Chondrocyte (in vitro differentiated cells): ENCODE measurements around the gene ANKRD53. TPM values are rescaled to one million over a fixed set of nuclear protein-coding genes. Genes with fewer than 3 reads are reported as not detected.

Experiments
- DNase-seq: peaks from one replicate; pipeline ENCODE4 v3.0.0; 2021; ENCODE audit warnings: mixed read lengths, low spot score
- H3K27ac Mint-ChIP-seq: one replicate; pipeline ENCODE4 v1.8.0; 2021; ENCODE audit warnings: mild to moderate bottlenecking, moderate library complexity, mixed read lengths; ENCODE audit not compliant: unreplicated experiment
- H3K27me3 Mint-ChIP-seq: 2 replicates; pipeline ENCODE4 v1.8.0; 2021; ENCODE audit warnings: low read depth, mixed read lengths
- H3K36me3 Mint-ChIP-seq: 2 replicates; pipeline ENCODE4 v1.8.0; 2021; ENCODE audit warnings: low read depth, mixed read lengths
- H3K4me1 Mint-ChIP-seq: 2 replicates; pipeline ENCODE4 v1.8.0; 2021; ENCODE audit warnings: low read depth, mild to moderate bottlenecking, mixed read lengths
- H3K4me3 Mint-ChIP-seq: one replicate; pipeline ENCODE4 v1.8.0; 2021; ENCODE audit warnings: mild to moderate bottlenecking, moderate library complexity, mixed read lengths; ENCODE audit not compliant: unreplicated experiment
- H3K9me3 Mint-ChIP-seq: 2 replicates; pipeline ENCODE4 v1.8.0; 2021; ENCODE audit warnings: low read depth, mixed read lengths
- CTCF ChIP-seq: fragments of 200-600 bp; sonication (generic); IDR thresholded peaks from 2 replicates; pipeline ENCODE4 v1.5.0; 2021; ENCODE audit warnings: antibody characterized with exemption, mild to moderate bottlenecking, moderate library complexity
- total RNA-seq: library from RNA; stranded (reverse); gene quantifications from 3 replicates; pipeline ENCODE4 v1.2.1, GENCODE V29; 2021

Gene ANKRD53
- total RNA-seq, 1 donor from 2014 or later = 1.8 TPM

- Mint-ChIP-seq H3K4me3 (no peak overlapping the region), H3K27ac (no peak overlapping the region), H3K27me3 (no peaks in the 10 kb centered on the region)
These were observed 43.4 kb upstream of the ANKRD53 start for GRCh38 chr2:70934981-70935380.

GRCh38 chr2:70935468-70936164 is 42.8 kb upstream of the ANKRD53 start, which contains the start of gene ATP6V1B1:
Gene ATP6V1B1 (plus strand): TSS chr2:70935900. CDS start chr2:70935955, 55 bp downstream.
- no peak for DNase-seq
- no peak within 1 kb of the TSS for H3K4me3 Mint-ChIP-seq
- H3K27me3 Mint-ChIP-seq = no peaks in the 10 kb centered on the region
- H3K4me1 Mint-ChIP-seq = peaks cover 2% of the 10 kb centered on the region
- no peak for TF ChIP-seq CTCF
- H3K36me3 Mint-ChIP-seq = peaks cover 3% of the 10 kb centered on the region
- no peaks in the 10 kb centered on the region for H3K9me3 Mint-ChIP-seq
- H3K27ac Mint-ChIP-seq = no peak within 1 kb of the TSS

More at GRCh38 chr2:70934981-70935380, 43.4 kb upstream of the ANKRD53 start:
- H3K4me1 Mint-ChIP-seq = peaks cover 2% of the 10 kb centered on the region
- no peak for DNase-seq
- no peak for TF ChIP-seq CTCF
- H3K9me3 Mint-ChIP-seq = no peaks in the 10 kb centered on the region
- peaks cover 4% of the 10 kb centered on the region for H3K36me3 Mint-ChIP-seq

GRCh38 chr2:70936165-70936978 is 42.1 kb upstream of the ANKRD53 start:
- H3K4me3 Mint-ChIP-seq = no peak overlapping the region
- peaks cover 3% of the 10 kb centered on the region for H3K36me3 Mint-ChIP-seq
- H3K27ac Mint-ChIP-seq = no peak overlapping the region
- DNase-seq = peak; percentile 72
- H3K4me1 Mint-ChIP-seq = peaks cover 2% of the 10 kb centered on the region
- H3K27me3 Mint-ChIP-seq = no peaks in the 10 kb centered on the region
- no peak for TF ChIP-seq CTCF
- no peaks in the 10 kb centered on the region for H3K9me3 Mint-ChIP-seq

- Mint-ChIP-seq H3K4me1 (peaks cover 2% of the 10 kb centered on the region), H3K4me3 (no peak overlapping the region), H3K27ac (no peak overlapping the region), H3K27me3 (no peaks in the 10 kb centered on the region), H3K36me3 (peaks cover 3% of the 10 kb centered on the region), H3K9me3 (no peaks in the 10 kb centered on the region)
- peak; percentile 59 for DNase-seq
- no peak for TF ChIP-seq CTCF
These were observed 41.2 kb upstream of the ANKRD53 start for GRCh38 chr2:70936979-70937811.
